Fibroblast of lung (primary cell): ENCODE results near the gene SPPL3.

Experiments used
- CTCF ChIP-seq, 2 donors: IDR thresholded peaks in 1 of 2; conservative IDR thresholded peaks in 1 of 2; 1 replicate in 1 of 2; 2 replicates in 1 of 2; pipeline ENCODE4 v1.5.1; 2011 to 2012; ENCODE audit warnings: low read length in 2 of 2, control low read depth in 1 of 2, inconsistent platforms in 1 of 2, low read depth in 1 of 2, mild to moderate bottlenecking in 1 of 2
- EZH2 ChIP-seq: IDR thresholded peaks from 2 replicates; pipeline ENCODE4 v1.5.1; 2012; ENCODE audit warnings: low read length, control low read depth, mild to moderate bottlenecking; ENCODE audit errors: missing control alignments

DNA sequence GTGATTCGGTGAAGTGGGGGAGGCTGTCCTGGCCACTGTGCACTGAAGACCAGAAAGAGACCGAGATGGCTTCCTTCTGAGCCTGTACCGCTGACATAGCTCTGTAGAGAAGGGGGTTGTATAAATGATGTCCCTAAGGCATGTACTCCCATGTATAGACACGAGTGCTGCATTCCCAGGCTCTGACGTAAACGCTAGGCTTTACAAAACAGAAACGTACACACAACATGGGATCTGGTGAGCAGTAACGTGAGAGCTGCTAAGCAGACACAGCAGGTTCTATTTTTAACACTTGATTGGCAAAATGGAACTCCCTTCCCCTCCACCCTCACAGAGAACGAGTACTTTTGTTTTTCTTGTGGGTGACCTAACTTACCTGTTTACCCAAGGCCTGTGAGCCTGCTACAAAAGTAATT is 142.6 kb downstream of the SPPL3 start:
- TF ChIP-seq CTCF (conservative IDR thresholded peaks at IDR 0.05 in 1 of 2, IDR thresholded peaks at IDR 0.05 in 1 of 2; ENCODE audit: low read depth in 1 of 2, low read length in 2 of 2) (no peak), EZH2 (no peak)
